H1 (cell line): ENCODE results near the gene SGMS2. TPM values are rescaled to one million over a fixed set of nuclear protein-coding genes. Genes with fewer than 3 reads are reported as not detected.

Source experiments
- CTCF ChIA-PET: fragments of 300-600 bp; sonication (Branson Sonifier 250); formaldehyde crosslinking; loops from one replicate; lab custom pipeline; 2021; ENCODE audit not compliant: partially characterized antibody; lab: Charles Lee
- POLR2A ChIA-PET: fragments of 300-600 bp; sonication (Branson Sonifier 250); formaldehyde crosslinking; loops from one replicate; lab custom pipeline; 2021; ENCODE audit warnings: inconsistent platforms; ENCODE audit not compliant: partially characterized antibody; lab: Charles Lee
- DNase-seq, 2 experiments: peaks; one replicate each; pipeline versions ENCODE4 v3.0.0 to v3.0.0-alpha.2; 2010 to 2022; ENCODE audit warnings: low spot score in 2 of 2, low read depth in 1 of 2, mixed read lengths in 1 of 2
- FAIRE-seq: peaks from 2 replicates; lab custom pipeline; 2011; peaks lifted over from hg19 to GRCh38; lab: Jason Lieb, UNC
- H2AFZ ChIP-seq: 2 replicates; pipeline ENCODE4 v1.8.1; 2012; ENCODE audit warnings: low read length, inconsistent platforms
- H2AK5ac ChIP-seq: 2 replicates; pipeline ENCODE4 v1.6.1; 2013; ENCODE audit warnings: low read depth, low read length
- H2BK120ac ChIP-seq: replicated peaks from 2 replicates; pipeline ENCODE3; 2013; ENCODE audit warnings: low read depth, low read length, inconsistent platforms
- H2BK12ac ChIP-seq: 2 replicates; pipeline ENCODE4 v1.6.1; 2013; ENCODE audit warnings: low read depth, low read length
- H2BK15ac ChIP-seq: 2 replicates; pipeline ENCODE4 v1.6.1; 2013; ENCODE audit warnings: low read length
- H2BK20ac ChIP-seq: 2 replicates; pipeline ENCODE4 v1.6.1; 2013; ENCODE audit warnings: low read length
- H2BK5ac ChIP-seq: 2 replicates; pipeline ENCODE4 v1.6.1; 2013; ENCODE audit warnings: low read depth, low read length
- H3K14ac ChIP-seq: 2 replicates; pipeline ENCODE4 v1.6.1; 2013; ENCODE audit warnings: inconsistent platforms; ENCODE audit not compliant: insufficient read length
- H3K18ac ChIP-seq: 2 replicates; pipeline ENCODE4 v1.6.1; 2013; ENCODE audit warnings: low read length; ENCODE audit errors: extremely low read depth
- H3K23ac ChIP-seq: 2 replicates; pipeline ENCODE4 v1.6.1; 2013; ENCODE audit warnings: inconsistent platforms; ENCODE audit not compliant: insufficient read length
- H3K23me2 ChIP-seq: 2 replicates; pipeline ENCODE4 v1.6.1; 2013; ENCODE audit warnings: low read depth, low read length
- H3K27ac ChIP-seq: 2 replicates; pipeline ENCODE4 v1.6.1; 2011; ENCODE audit warnings: low read depth, low read length, inconsistent platforms
- H3K27me3 ChIP-seq, 4 experiments: replicated peaks in 1 of 4; 1 replicate in 1 of 4; 2 replicates in 3 of 4; pipeline versions ENCODE4 v1.6.1 to v1.8.1; 2011 to 2013; ENCODE audit warnings: low read length in 3 of 4, mild to moderate bottlenecking in 3 of 4, inconsistent platforms in 2 of 4, mixed read lengths in 2 of 4, moderate library complexity in 1 of 4; ENCODE audit not compliant: control insufficient read depth in 3 of 4, insufficient read depth in 3 of 4; ENCODE audit errors: extremely low read depth in 1 of 4
- H3K36me3 ChIP-seq, 4 experiments: 2 replicates each; pipeline versions ENCODE4 v1.6.1 to v1.8.1; 2011 to 2013; ENCODE audit warnings: mild to moderate bottlenecking in 4 of 4, low read length in 3 of 4, moderate library complexity in 2 of 4, control low read depth in 1 of 4, inconsistent platforms in 1 of 4; ENCODE audit not compliant: insufficient read depth in 4 of 4, control insufficient read depth in 2 of 4
- H3K4ac ChIP-seq: replicated peaks from 2 replicates; pipeline ENCODE3; 2013; ENCODE audit warnings: low read length, low read depth, mixed read lengths, inconsistent platforms; ENCODE audit not compliant: insufficient read length
- H3K4me1 ChIP-seq, 4 experiments: replicated peaks in 1 of 4; 1 replicate in 1 of 4; 2 replicates in 3 of 4; pipeline versions ENCODE4 v1.6.1 to v1.8.1; 2011 to 2013; ENCODE audit warnings: low read length in 3 of 4, inconsistent platforms in 2 of 4, mixed read lengths in 1 of 4; ENCODE audit not compliant: insufficient read depth in 4 of 4, control insufficient read depth in 3 of 4
- H3K4me2 ChIP-seq, 2 experiments: 2 replicates each; pipeline versions ENCODE4 v1.6.1 to v1.8.1; 2011 to 2013; ENCODE audit warnings: low read depth in 2 of 2, low read length in 2 of 2, control low read depth in 1 of 2, inconsistent platforms in 1 of 2, mild to moderate bottlenecking in 1 of 2; ENCODE audit not compliant: insufficient read depth in 1 of 2
- H3K4me3 ChIP-seq, 4 experiments: fragments of 200-600, 300-600 bp in 1 of 4; sonication (generic), shearing (Covaris generic), sonication (Bioruptor Twin) in 1 of 4; 2 replicates each; pipeline versions ENCODE4 v1.5.1 to v1.8.1; 2011 to 2016; ENCODE audit warnings: low read length in 4 of 4, low read depth in 3 of 4, control low read depth in 2 of 4, inconsistent platforms in 2 of 4, mild to moderate bottlenecking in 2 of 4, mixed read lengths in 1 of 4, moderate library complexity in 1 of 4; ENCODE audit not compliant: insufficient read depth in 2 of 4; ENCODE audit errors: extremely low read depth in 1 of 4
- H3K56ac ChIP-seq: replicated peaks from 2 replicates; pipeline ENCODE3; 2013; ENCODE audit warnings: low read depth, mild to moderate bottlenecking, mixed read lengths, low read length, inconsistent platforms; ENCODE audit not compliant: insufficient read length
- H3K79me1 ChIP-seq: 2 replicates; pipeline ENCODE4 v1.6.1; 2013; ENCODE audit warnings: low read depth, low read length, control low read depth
- H3K79me2 ChIP-seq, 2 experiments: 2 replicates each; pipeline versions ENCODE4 v1.6.1 to v1.8.1; 2012 to 2013; ENCODE audit warnings: low read length in 2 of 2, mild to moderate bottlenecking in 2 of 2, inconsistent platforms in 1 of 2; ENCODE audit not compliant: insufficient read depth in 2 of 2, control insufficient read depth in 1 of 2
- H3K9ac ChIP-seq, 4 experiments: replicated peaks in 1 of 4; 1 replicate in 1 of 4; 2 replicates in 3 of 4; pipeline versions ENCODE4 v1.6.1 to v1.8.1; 2011 to 2013; ENCODE audit warnings: low read depth in 3 of 4, low read length in 3 of 4, control low read depth in 2 of 4, mild to moderate bottlenecking in 2 of 4, moderate library complexity in 2 of 4, inconsistent platforms in 1 of 4; ENCODE audit errors: extremely low read depth in 1 of 4
- H3K9me3 ChIP-seq, 2 experiments: 2 replicates each; pipeline versions ENCODE4 v1.6.1 to v1.8.1; 2012 to 2013; ENCODE audit warnings: mild to moderate bottlenecking in 2 of 2, moderate library complexity in 2 of 2, control low read depth in 1 of 2, inconsistent platforms in 1 of 2, low read depth in 1 of 2, low read length in 1 of 2, mixed read lengths in 1 of 2; ENCODE audit not compliant: insufficient read depth in 2 of 2
- H4K20me1 ChIP-seq, 2 experiments: replicated peaks in 1 of 2; 2 replicates each; pipeline versions ENCODE3 to v1.8.1; 2011 to 2013; ENCODE audit warnings: inconsistent platforms in 2 of 2, low read length in 2 of 2, mild to moderate bottlenecking in 1 of 2; ENCODE audit not compliant: insufficient read depth in 2 of 2, control insufficient read depth in 1 of 2
- H4K5ac ChIP-seq: 2 replicates; pipeline ENCODE4 v1.6.1; 2013; ENCODE audit warnings: low read length, low read depth, mixed read lengths, inconsistent platforms; ENCODE audit not compliant: insufficient read length
- H4K8ac ChIP-seq: 2 replicates; pipeline ENCODE4 v1.8.0; 2013; ENCODE audit warnings: mild to moderate bottlenecking, moderate library complexity, low read length, inconsistent platforms; ENCODE audit not compliant: insufficient read depth; ENCODE audit errors: extremely low read depth
- H4K91ac ChIP-seq: replicated peaks from 2 replicates; pipeline ENCODE3; 2013; ENCODE audit warnings: low read length, mixed read lengths, inconsistent platforms; ENCODE audit not compliant: insufficient read length
- BACH1 ChIP-seq: IDR thresholded peaks from 2 replicates; pipeline ENCODE4 v1.6.1; 2012; ENCODE audit warnings: low read length, improper control_type of control experiment
- EGR1 ChIP-seq: IDR thresholded peaks from 2 replicates; pipeline ENCODE4 v1.6.1; 2011; ENCODE audit warnings: low read depth, low read length, borderline replicate concordance
- FOSL1 ChIP-seq: IDR thresholded peaks from 2 replicates; pipeline ENCODE4 v1.6.1; 2011; ENCODE audit warnings: mild to moderate bottlenecking, low read depth, low read length, moderate library complexity; ENCODE audit not compliant: insufficient read depth
- POLR2AphosphoS5 ChIP-seq: IDR thresholded peaks from 2 replicates; pipeline ENCODE4 v1.6.1; 2011; ENCODE audit warnings: low read depth, low read length
- RBBP5 ChIP-seq: IDR thresholded peaks from 2 replicates; pipeline ENCODE4 v1.7.1; 2012; ENCODE audit warnings: low read depth, mild to moderate bottlenecking, inconsistent platforms, low read length, moderate library complexity, borderline replicate concordance
- SP2 ChIP-seq: IDR thresholded peaks from 2 replicates; pipeline ENCODE4 v1.6.1; 2012; ENCODE audit warnings: mild to moderate bottlenecking, low read length, inconsistent platforms
- TAF1 ChIP-seq: IDR thresholded peaks from 2 replicates; pipeline ENCODE4 v1.6.1; 2011; ENCODE audit warnings: mild to moderate bottlenecking, low read depth, low read length
- WGBS, 2 experiments: shearing (Covaris generic) in 1 of 2; methylation state at CpG; one replicate each; pipeline versions ENCODE4 v1.1.6 to v1.1.7; 2013 to 2015; ENCODE audit warnings: low lambda C conversion rate in 2 of 2, mixed read lengths in 2 of 2, inconsistent platforms in 1 of 2, low coverage in 1 of 2, missing lambda C conversion rate in 1 of 2; ENCODE audit not compliant: insufficient replicate concordance in 2 of 2, insufficient coverage in 1 of 2, insufficient read length in 1 of 2; ENCODE audit errors: extremely low coverage in 1 of 2, missing lambda C conversion rate in 1 of 2; 5-methylcytosine and 5-hydroxymethylcytosine counted together
- polyA plus RNA-seq, 7 experiments: library from polyadenylated mRNA; depleted of rRNA in 3 of 7; stranded (reverse) in 5 of 7; unstranded in 2 of 7; fragments of >200 nt in 5 of 7; fragments of 200-250 nt in 2 of 7; gene quantifications; 1 replicate in 5 of 7; 2 replicates in 1 of 7; 4 replicates in 1 of 7; pipeline versions ENCODE4 v1.2.1 to v1.2.3, GENCODE V29; 2011 to 2013; ENCODE audit warnings: missing spikeins in 2 of 7, mixed read lengths in 2 of 7
- total RNA-seq: library from RNA; stranded (reverse); fragmentation: NEBNext Ultra II Directional; extraction: Animal tissue kit (Norgen Biotek cat#: 25700); gene quantifications from 2 replicates; pipeline ENCODE4 v1.2.1, GENCODE V29; 2021

SGMS2 gene
- total and polyA plus RNA-seq, 2 of the 8 experiments (the other 6 are each of a cell fraction or from before 2014, with no cell fraction given), result 0.04 to 1.3 TPM

- no peak overlapping the region for H3K4ac ChIP-seq
- H2BK12ac ChIP-seq, result no peak overlapping the region
- DNase-seq (no peak), FAIRE-seq (no peak)
- no peak overlapping the region for H2BK5ac ChIP-seq
- H3K79me2 ChIP-seq, result no peaks in the 10 kb centered on the region
- H3K23me2 ChIP-seq, result no peaks in the 10 kb centered on the region
- H3K56ac ChIP-seq, result no peak overlapping the region
- H3K18ac ChIP-seq, result no peak overlapping the region
- no peak overlapping the region for H2BK120ac ChIP-seq
- no peak overlapping the region for H2AK5ac ChIP-seq
- no peak overlapping the region for H2BK15ac ChIP-seq
- no peak overlapping the region for H3K4me2 ChIP-seq
- H3K14ac ChIP-seq, result no peak overlapping the region
- no peaks in the 10 kb centered on the region for H3K27me3 ChIP-seq
- H3K36me3 ChIP-seq, result no peaks in the 10 kb centered on the region
- CTCF ChIA-PET, result interaction anchor here (1.0 to 1.9 kb wide), 3 partner anchors 44 to 197 kb away, joined by 3 to 5 read pairs (median 3); no protein-coding TSS in a partner anchor
- H3K9ac ChIP-seq, result no peak overlapping the region
- H3K27ac ChIP-seq, result no peak overlapping the region
- H4K5ac ChIP-seq, result no peak overlapping the region
- H2BK20ac ChIP-seq, result no peak overlapping the region
- H3K9me3 ChIP-seq, result no peaks in the 10 kb centered on the region
- no peaks in the 10 kb centered on the region for H4K20me1 ChIP-seq
- H3K4me1 ChIP-seq, result peaks cover 0 to 2% (median 0%) of the 10 kb centered on the region in 4 experiments; a peak in 1 of 7 replicates
- no peak overlapping the region for H3K4me3 ChIP-seq
- no peaks in the 10 kb centered on the region for H3K79me1 ChIP-seq
- H3K23ac ChIP-seq, result no peak overlapping the region
- 83% methylated on average over 1 of the region's 1 CpG; no CpG with 5 or more reads in 1 of the 2 experiments for WGBS, 2 experiments
- H4K8ac ChIP-seq, result no peak overlapping the region
- no peak overlapping the region for H4K91ac ChIP-seq
- POLR2A ChIA-PET, result no interaction called here
- H2AFZ ChIP-seq, result no peak overlapping the region
- no peak for TF ChIP-seq RBBP5
- no peak for TF ChIP-seq EGR1
- TF ChIP-seq POLR2AphosphoS5, result no peak
- no peak for TF ChIP-seq TAF1
- TF ChIP-seq SP2, result no peak
- TF ChIP-seq BACH1, result no peak
- TF ChIP-seq FOSL1, result no peak
Observed at GRCh38 chr4:107801766-107802211, 22.9 kb upstream of the SGMS2 start.
